ENCODE measurements around the gene SYNGR4.

The SYNGR4 gene

GRCh38 chr19:48396016-48396823 is 32.1 kb downstream of the SYNGR4 start:
- no peak for DNase-seq (ENCODE audit: low spot score)

- no peak for DNase-seq (ENCODE audit: low spot score)
These were observed 32.6 kb downstream of the SYNGR4 start for GRCh38 chr19:48396824-48397176.

- DNase-seq (ENCODE audit: low spot score), result no peak
These were observed 33.3 kb downstream of the SYNGR4 start for GRCh38 chr19:48397263-48398101.

GRCh38 chr19:48398102-48398374 is 33.9 kb downstream of the SYNGR4 start:
- DNase-seq (ENCODE audit: low spot score), result peak; percentile 43

- DNase-seq (ENCODE audit: low spot score), result peak; percentile 87
These were observed 34.4 kb downstream of the SYNGR4 start for GRCh38 chr19:48398375-48399235.

- peak; percentile 82 for DNase-seq (ENCODE audit: low spot score)
These were observed 36.0 kb downstream of the SYNGR4 start for GRCh38 chr19:48400018-48400742.

- DNase-seq (ENCODE audit: low spot score), result no peak
These were observed 37.1 kb downstream of the SYNGR4 start for GRCh38 chr19:48401287-48401686.

- DNase-seq (ENCODE audit: low spot score), result peak; percentile 77
These were observed 39.4 kb downstream of the SYNGR4 start for GRCh38 chr19:48403606-48404005.

- DNase-seq (ENCODE audit: low spot score), result no peak
These were observed 41.0 kb downstream of the SYNGR4 start for GRCh38 chr19:48405010-48405659.

- peak; percentile 49 for DNase-seq (ENCODE audit: low spot score)
These were observed 41.7 kb downstream of the SYNGR4 start for GRCh38 chr19:48405850-48406249.

GRCh38 chr19:48413879-48414587 is 49.9 kb downstream of the SYNGR4 start:
- peak; percentile 34 for DNase-seq (ENCODE audit: low spot score)

GRCh38 chr19:48415395-48415794 is 51.2 kb downstream of the SYNGR4 start:
- DNase-seq (ENCODE audit: low spot score), result peak; percentile 70

- DNase-seq (ENCODE audit: low spot score), result no peak
These were observed 51.6 kb downstream of the SYNGR4 start for GRCh38 chr19:48415806-48416221.

- no peak for DNase-seq (ENCODE audit: low spot score)
These were observed 53.3 kb downstream of the SYNGR4 start for GRCh38 chr19:48417421-48417820.

GRCh38 chr19:48418317-48419064 is 54.3 kb downstream of the SYNGR4 start:
- DNase-seq (ENCODE audit: low spot score), result no peak

- DNase-seq (ENCODE audit: low spot score), result peak; percentile 55
These were observed 55.2 kb downstream of the SYNGR4 start for GRCh38 chr19:48419158-48419920.

- no peak for DNase-seq (ENCODE audit: low spot score)
These were observed 57.4 kb downstream of the SYNGR4 start for GRCh38 chr19:48421548-48421947.

GRCh38 chr19:48424694-48425219 is 60.6 kb downstream of the SYNGR4 start:
- peak; percentile 33 for DNase-seq (ENCODE audit: low spot score)
